ENCODE measurements around the gene ROBO4.

Gene ROBO4

GRCh38 chr11:124842305-124842704 is 55.4 kb downstream of the ROBO4 start:
- DNase-seq (ENCODE audit: low read depth, low spot score), result peak; percentile 27

GRCh38 chr11:124841840-124842239 is 55.8 kb downstream of the ROBO4 start:
- DNase-seq (ENCODE audit: low read depth, low spot score), result no peak

GRCh38 chr11:124841201-124841600 is 56.5 kb downstream of the ROBO4 start:
- DNase-seq (ENCODE audit: low read depth, low spot score), result no peak

GRCh38 chr11:124840666-124841065 is 57.0 kb downstream of the ROBO4 start:
- DNase-seq (ENCODE audit: low read depth, low spot score), result no peak

GRCh38 chr11:124839972-124840621 is 57.6 kb downstream of the ROBO4 start:
- DNase-seq (ENCODE audit: low read depth, low spot score), result peak; percentile 28

- peak; percentile 42 for DNase-seq (ENCODE audit: low read depth, low spot score)
These were observed 58.3 kb downstream of the ROBO4 start for GRCh38 chr11:124839128-124839971.

GRCh38 chr11:124838805-124839127 is 58.9 kb downstream of the ROBO4 start:
- no peak for DNase-seq (ENCODE audit: low read depth, low spot score)

- DNase-seq (ENCODE audit: low read depth, low spot score), result peak; percentile 69
These were observed 60.2 kb downstream of the ROBO4 start for GRCh38 chr11:124837491-124837856.

GRCh38 chr11:124835918-124836317 is 61.7 kb downstream of the ROBO4 start:
- no peak for DNase-seq (ENCODE audit: low read depth, low spot score)

GRCh38 chr11:124834526-124835180 is 63.0 kb downstream of the ROBO4 start:
- no peak for DNase-seq (ENCODE audit: low read depth, low spot score)
